Coronary artery (tissue), 2 donors: Measurements from ENCODE around the gene LAMB4.

Source experiments
- DNase-seq: peaks from one replicate; pipeline ENCODE4 v3.0.0-alpha.2; 2017; ENCODE audit warnings: low spot score
- H3K27ac ChIP-seq, 2 donors: fragments of 200-600 bp; sonication (generic); one replicate each; pipeline ENCODE4 v1.5.1; 2016 to 2019
- H3K4me3 ChIP-seq: fragments of 200-600 bp; sonication (generic); 2 replicates; pipeline ENCODE4 v1.5.1; 2016; ENCODE audit warnings: mild to moderate bottlenecking, moderate library complexity
- TF ChIP-seq, protein P1 (sequence below): fragments of 200-600 bp; sonication (generic); IDR thresholded peaks from one replicate; pipeline ENCODE4 v1.5.1; 2019; ENCODE audit warnings: antibody characterized with exemption

The LAMB4 gene

GRCh38 chr7:108003599-108003935 is 126.6 kb downstream of the LAMB4 start:
- DNase-seq, result no peak
- TF ChIP-seq, protein P1, sequence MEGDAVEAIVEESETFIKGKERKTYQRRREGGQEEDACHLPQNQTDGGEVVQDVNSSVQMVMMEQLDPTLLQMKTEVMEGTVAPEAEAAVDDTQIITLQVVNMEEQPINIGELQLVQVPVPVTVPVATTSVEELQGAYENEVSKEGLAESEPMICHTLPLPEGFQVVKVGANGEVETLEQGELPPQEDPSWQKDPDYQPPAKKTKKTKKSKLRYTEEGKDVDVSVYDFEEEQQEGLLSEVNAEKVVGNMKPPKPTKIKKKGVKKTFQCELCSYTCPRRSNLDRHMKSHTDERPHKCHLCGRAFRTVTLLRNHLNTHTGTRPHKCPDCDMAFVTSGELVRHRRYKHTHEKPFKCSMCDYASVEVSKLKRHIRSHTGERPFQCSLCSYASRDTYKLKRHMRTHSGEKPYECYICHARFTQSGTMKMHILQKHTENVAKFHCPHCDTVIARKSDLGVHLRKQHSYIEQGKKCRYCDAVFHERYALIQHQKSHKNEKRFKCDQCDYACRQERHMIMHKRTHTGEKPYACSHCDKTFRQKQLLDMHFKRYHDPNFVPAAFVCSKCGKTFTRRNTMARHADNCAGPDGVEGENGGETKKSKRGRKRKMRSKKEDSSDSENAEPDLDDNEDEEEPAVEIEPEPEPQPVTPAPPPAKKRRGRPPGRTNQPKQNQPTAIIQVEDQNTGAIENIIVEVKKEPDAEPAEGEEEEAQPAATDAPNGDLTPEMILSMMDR, result no peak
- Histone ChIP-seq H3K4me3 (peak overlapping the region; percentile 86), H3K27ac (peak overlapping the region in 1 of 2 donors; percentile 82)

DNA sequence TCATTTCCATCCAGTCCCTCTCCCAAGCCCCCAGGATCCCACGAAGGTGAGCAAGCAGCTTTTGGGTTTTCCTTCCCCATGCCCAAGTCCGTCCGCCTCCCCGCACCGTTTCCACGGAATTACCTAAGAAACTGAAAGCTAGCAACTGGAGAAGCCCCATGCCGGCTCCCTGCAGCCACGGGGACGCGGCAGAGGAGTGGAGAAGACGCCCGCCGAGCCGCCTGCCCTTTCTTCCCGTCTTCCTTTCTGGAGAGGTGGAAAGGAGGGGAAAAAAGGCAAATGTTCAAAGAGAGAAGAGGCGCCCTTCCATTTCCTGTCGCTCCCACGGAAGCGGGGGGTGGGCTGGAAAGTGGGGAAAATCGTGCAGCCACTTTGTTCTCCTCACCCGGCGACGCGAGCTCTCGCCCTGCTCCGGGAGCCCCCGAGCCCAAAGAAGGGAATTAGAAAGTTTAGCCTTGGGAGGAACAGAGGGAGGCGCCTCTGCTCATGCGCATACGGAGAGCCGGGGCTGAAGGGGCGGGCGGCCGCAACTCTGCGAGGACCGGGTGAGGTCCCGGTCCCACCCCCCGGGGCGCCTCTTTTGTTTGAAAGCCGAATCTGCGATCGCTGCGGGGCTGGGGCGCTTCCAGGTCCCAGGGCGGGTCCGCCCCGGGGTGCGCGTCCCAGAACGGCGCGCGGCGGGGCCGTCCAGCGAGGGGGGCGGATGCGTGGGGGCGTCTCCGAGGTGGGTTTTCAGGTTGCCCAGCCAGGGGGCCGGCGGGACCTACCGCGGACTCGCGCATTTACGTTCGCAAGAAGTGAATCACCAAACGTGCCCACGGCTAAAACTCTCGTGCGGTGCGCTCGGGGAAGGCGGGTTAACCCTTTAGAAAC is 127.2 kb downstream of the LAMB4 start, which contains the start of gene LAMB1:
Gene LAMB1 (minus strand): TSS at position 436 of the 873 bp plus-strand sequence. CDS start 276 bp downstream, at position 160.
- peak within 1 kb of the TSS; percentile 86 for H3K4me3 ChIP-seq
- peak within 1 kb of the TSS; percentile 36 to 82 for H3K27ac ChIP-seq
- TF ChIP-seq, protein P1, result no peak
- no peak for DNase-seq

GRCh38 chr7:108001764-108002725 is 128.1 kb downstream of the LAMB4 start:
- TF ChIP-seq, protein P1, result no peak
- no peak for DNase-seq
- H3K27ac ChIP-seq, result peak overlapping the region; percentile 36 to 82
- H3K4me3 ChIP-seq, result peak overlapping the region; percentile 86

DNA sequence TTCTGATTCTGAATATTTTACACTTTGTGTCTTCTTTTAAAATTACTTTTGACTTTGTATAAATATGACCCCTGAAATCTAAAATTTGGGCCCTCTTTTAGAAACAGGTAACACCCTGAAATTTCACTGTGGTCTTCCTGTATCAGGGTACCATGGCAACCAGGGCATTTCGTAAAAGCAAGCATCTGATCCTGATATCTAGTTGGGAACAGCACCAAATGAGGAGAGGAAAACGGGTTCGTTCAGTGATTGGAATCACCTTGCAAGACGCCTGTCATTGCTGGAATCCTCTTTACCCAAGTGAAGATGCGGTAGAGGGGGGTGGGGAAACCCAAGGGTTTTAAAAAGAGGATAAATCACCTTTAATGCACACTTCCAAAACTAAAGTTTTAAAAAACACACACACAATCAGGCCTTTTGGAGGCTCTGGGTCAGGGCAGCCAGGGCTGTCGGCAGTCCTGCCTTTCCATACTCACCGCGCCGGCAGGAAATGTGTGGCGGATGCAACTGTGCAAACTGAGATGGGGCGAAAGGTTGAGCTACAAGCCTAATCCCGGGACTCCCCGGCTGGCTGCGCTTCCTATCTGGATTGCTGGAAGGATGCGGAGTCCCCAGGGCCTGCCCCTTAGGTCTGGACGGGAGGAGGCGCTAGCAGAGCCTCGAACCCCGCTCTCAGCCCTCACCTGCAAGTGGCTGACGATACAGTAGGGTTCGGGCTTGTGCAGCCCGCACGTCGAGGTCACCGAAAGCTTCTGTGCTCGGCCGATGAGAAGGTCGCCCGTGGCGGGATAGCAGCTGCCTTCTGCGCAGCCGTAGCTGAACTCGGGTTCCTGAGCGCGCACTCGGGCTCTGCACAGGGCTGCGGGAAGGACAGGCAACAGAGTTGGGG is 129.0 kb downstream of the LAMB4 start:
- peak overlapping the region; percentile 86 for H3K4me3 ChIP-seq
- TF ChIP-seq, protein P1, result no peak
- peak overlapping the region; percentile 17 to 82 for H3K27ac ChIP-seq
- no peak for DNase-seq

- DNase-seq, result no peak
- TF ChIP-seq, protein P1, result no peak
- Histone ChIP-seq H3K27ac (peak overlapping the region in 1 of 2 donors; percentile 58), H3K4me3 (peak overlapping the region; percentile 86)
These were observed 130.2 kb downstream of the LAMB4 start for GRCh38 chr7:107999779-108000560.
